HepG2 (cell line): ENCODE results near the gene NAA30. TPM values are rescaled to one million over a fixed set of nuclear protein-coding genes. Genes with fewer than 3 reads are reported as not detected.

Source experiments
- ARID4A ChIP-seq: sonication (generic); formaldehyde crosslinking; IDR thresholded peaks from 2 replicates; pipeline ENCODE4 v1.5.0; 2020; ENCODE audit warnings: mild to moderate bottlenecking, missing genetic modification reagents, borderline replicate concordance
- ARNTL ChIP-seq: sonication (generic); formaldehyde crosslinking; IDR thresholded peaks from 2 replicates; pipeline ENCODE4 v1.4.0; 2020; ENCODE audit warnings: mild to moderate bottlenecking, missing genetic modification reagents
- GFI1 ChIP-seq: sonication (generic); formaldehyde crosslinking; IDR thresholded peaks from 2 replicates; pipeline ENCODE4 v1.5.0; 2020; ENCODE audit warnings: missing genetic modification reagents, mild to moderate bottlenecking, borderline replicate concordance
- MBD4 ChIP-seq: IDR thresholded peaks from 2 replicates; pipeline ENCODE4 v1.6.1; 2012; ENCODE audit warnings: low read length, inconsistent platforms, borderline replicate concordance
- SNAPC2 ChIP-seq: sonication (generic); formaldehyde crosslinking; IDR thresholded peaks from 2 replicates; pipeline ENCODE4 v1.8.1; 2022; ENCODE audit warnings: mild to moderate bottlenecking, missing genetic modification reagents
- SPEN ChIP-seq: sonication (generic); formaldehyde crosslinking; IDR thresholded peaks from 2 replicates; pipeline ENCODE4 v1.5.1; 2020; ENCODE audit warnings: low read depth, mild to moderate bottlenecking, missing genetic modification reagents
- TAF1 ChIP-seq: sonication (generic); formaldehyde crosslinking; IDR thresholded peaks from 2 replicates; pipeline ENCODE4 v1.4.0; 2020; ENCODE audit warnings: missing genetic modification reagents
- TEAD3 ChIP-seq: optimal IDR thresholded peaks from 2 replicates; pipeline ENCODE3; 2016; ENCODE audit warnings: borderline replicate concordance
- THAP7 ChIP-seq: sonication (generic); formaldehyde crosslinking; IDR thresholded peaks from 2 replicates; pipeline ENCODE4 v1.8.1; 2023; ENCODE audit warnings: mild to moderate bottlenecking, missing genetic modification reagents
- YEATS4 ChIP-seq: sonication (generic); formaldehyde crosslinking; IDR thresholded peaks from 2 replicates; pipeline ENCODE4 v1.4.0; 2020; ENCODE audit warnings: missing genetic modification reagents, borderline replicate concordance
- ZBTB26 ChIP-seq: IDR thresholded peaks from 2 replicates; pipeline ENCODE4 v1.6.1; 2016; ENCODE audit warnings: missing compliant biosample characterization, missing genetic modification reagents, borderline replicate concordance
- ZFP37 ChIP-seq: sonication (generic); formaldehyde crosslinking; IDR thresholded peaks from 2 replicates; pipeline ENCODE4 v1.4.0; 2020; ENCODE audit warnings: missing genetic modification reagents, borderline replicate concordance
- ZKSCAN5 ChIP-seq: sonication (generic); formaldehyde crosslinking; IDR thresholded peaks from 2 replicates; pipeline ENCODE4 v1.5.1; 2020; ENCODE audit warnings: mild to moderate bottlenecking, missing genetic modification reagents
- ZNF281 ChIP-seq: sonication (generic); formaldehyde crosslinking; IDR thresholded peaks from 2 replicates; pipeline ENCODE4 v1.4.0; 2020; ENCODE audit warnings: missing genetic modification reagents, borderline replicate concordance
- ZNF350 ChIP-seq: sonication (generic); formaldehyde crosslinking; IDR thresholded peaks from 2 replicates; pipeline ENCODE4 v1.4.0; 2020; ENCODE audit warnings: mild to moderate bottlenecking, low read depth, missing genetic modification reagents, borderline replicate concordance
- ZNF562 ChIP-seq: sonication (generic); formaldehyde crosslinking; IDR thresholded peaks from 2 replicates; pipeline ENCODE4 v1.8.0; 2022; ENCODE audit warnings: missing genetic modification reagents, borderline replicate concordance
- polyA plus RNA-seq, 8 experiments: library from polyadenylated mRNA; depleted of rRNA in 3 of 8; stranded (reverse) in 7 of 8; unstranded in 1 of 8; fragments of >200 nt; fragmentation: Illumina TruSeq in 4 of 8; extraction: Trizol in 4 of 8; gene quantifications; 2 replicates each; pipeline versions ENCODE4 v1.2.1 to v1.2.3, GENCODE V29; 2011 to 2016; ENCODE audit warnings: low read depth in 4 of 8, missing spikeins in 1 of 8, mixed read lengths in 1 of 8; ENCODE audit not compliant: insufficient read depth in 1 of 8
- total RNA-seq, 5 experiments: library from RNA; depleted of rRNA; stranded (reverse); fragments of >200 nt; fragmentation: Illumina TruSeq; extraction: Trizol; gene quantifications; 2 replicates each; pipeline ENCODE4 v1.2.3, GENCODE V29; 2016; ENCODE audit warnings: low read depth in 1 of 5
- TF ChIP-seq, protein P1 (sequence below): IDR thresholded peaks from 2 replicates; pipeline ENCODE4 v1.6.1; 2016; ENCODE audit warnings: mild to moderate bottlenecking

NAA30 gene
- total and polyA plus RNA-seq, 2 of the 13 experiments (the other 11 are each of a cell fraction or from before 2014, with no cell fraction given), result 10.8 to 18.4 TPM

GRCh38 chr14:57390037-57390805, at the start of gene NAA30 (continued):
- TF ChIP-seq ZNF281 (CRISPR knock-in tag) (peak; percentile 21; the same call in 1 of the 2 replicates), YEATS4 (CRISPR knock-in tag) (peak; percentile 75), TAF1 (CRISPR knock-in tag) (peak; percentile 71), TEAD3 (CRISPR knock-in tag) (peak; percentile 31), ARNTL (CRISPR knock-in tag) (peak; percentile 63; the same call in 1 of the 2 replicates), ARID4A (peak; percentile 70), ZKSCAN5 (no peak), ZFP37 (0 out of 2 replicates have a peak, but pooled peaks have one; percentile 46), ZNF562 (CRISPR knock-in tag) (no peak), SPEN (peak; percentile 69), ZNF350 (CRISPR knock-in tag) (peak; percentile 84), MBD4 (no peak), GFI1 (CRISPR knock-in tag) (peak; percentile 74; the same call in 1 of the 2 replicates), THAP7 (CRISPR knock-in tag) (peak; percentile 42; the same call in 1 of the 2 replicates), SNAPC2 (CRISPR knock-in tag) (peak; percentile 60; the same call in 1 of the 2 replicates), ZBTB26 (CRISPR knock-in tag) (peak; percentile 34; the same call in 1 of the 2 replicates)
- TF ChIP-seq, protein P1, sequence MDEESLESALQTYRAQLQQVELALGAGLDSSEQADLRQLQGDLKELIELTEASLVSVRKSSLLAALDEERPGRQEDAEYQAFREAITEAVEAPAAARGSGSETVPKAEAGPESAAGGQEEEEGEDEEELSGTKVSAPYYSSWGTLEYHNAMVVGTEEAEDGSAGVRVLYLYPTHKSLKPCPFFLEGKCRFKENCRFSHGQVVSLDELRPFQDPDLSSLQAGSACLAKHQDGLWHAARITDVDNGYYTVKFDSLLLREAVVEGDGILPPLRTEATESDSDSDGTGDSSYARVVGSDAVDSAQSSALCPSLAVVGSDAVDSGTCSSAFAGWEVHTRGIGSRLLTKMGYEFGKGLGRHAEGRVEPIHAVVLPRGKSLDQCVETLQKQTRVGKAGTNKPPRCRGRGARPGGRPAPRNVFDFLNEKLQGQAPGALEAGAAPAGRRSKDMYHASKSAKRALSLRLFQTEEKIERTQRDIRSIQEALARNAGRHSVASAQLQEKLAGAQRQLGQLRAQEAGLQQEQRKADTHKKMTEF (CRISPR knock-in tag), result peak; percentile 60
